ENCODE data around the gene SPTLC1. TPM values are rescaled to one million over a fixed set of nuclear protein-coding genes. Genes with fewer than 3 reads are reported as not detected.
"Not testable (repeated sequence)": the region's sequence is repeated elsewhere in the genome, so short reads cannot be mapped to it uniquely, and the experiment has no call there.

The SPTLC1 gene
- total and polyA plus RNA-seq, 2 experiments from 2014 or later: 54.8 to 100 TPM

DNA sequence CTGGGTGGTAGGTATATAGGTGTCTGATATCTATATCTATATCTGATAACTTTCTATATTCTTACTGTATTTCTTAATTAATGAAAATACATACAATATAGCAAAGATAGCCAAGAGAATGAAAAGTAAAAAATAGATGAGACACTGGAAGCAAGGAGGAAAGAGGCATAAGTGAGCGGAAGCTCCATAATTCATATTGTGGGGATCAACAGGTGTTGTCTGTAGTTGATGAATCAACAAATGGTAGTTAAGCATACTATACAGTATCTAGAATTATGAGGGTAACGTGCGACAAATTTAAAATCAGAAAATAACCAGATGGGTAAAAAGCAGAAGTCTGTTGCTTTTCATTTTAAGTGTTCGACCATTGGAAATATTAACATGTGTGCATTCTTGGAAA is 7.1 kb downstream of the SPTLC1 start:
- no peak overlapping the region for H3K4me3 Mint-ChIP-seq
- ATAC-seq (no peak), DNase-seq (ENCODE audit: low spot score) (no peak)
- Histone ChIP-seq H3K79me2 (replicated peaks; ENCODE audit: insufficient read depth) (peaks cover 47% of the 10 kb centered on the region), H3K36me3 (ENCODE audit: insufficient read depth) (peaks cover 22% of the 10 kb centered on the region; the same call in 1 of the 2 replicates), H2AFZ (no peak overlapping the region), H3K27ac (ENCODE audit: low read depth) (no peak overlapping the region), H3K9me2 (ENCODE audit: insufficient read depth) (no peaks in the 10 kb centered on the region), H3K4me2 (no peak overlapping the region), H3K27me3 (ENCODE audit: insufficient read depth) (no peaks in the 10 kb centered on the region), H4K20me1 (replicated peaks; ENCODE audit: insufficient read depth) (no peaks in the 10 kb centered on the region), H3F3A (replicated peaks; ENCODE audit: low read depth) (no peaks in the 10 kb centered on the region), H3K4me1 (ENCODE audit: insufficient read depth) (no peaks in the 10 kb centered on the region), H3K4me3 (no peak overlapping the region)
- peaks cover 1% of the 10 kb centered on the region for H3K27me3 Mint-ChIP-seq (ENCODE audit: insufficient read depth, low read depth, poor library complexity)
- no peak overlapping the region for H3K27ac Mint-ChIP-seq
- H3K4me1 Mint-ChIP-seq: no peaks in the 10 kb centered on the region; the same call in 2 of the 3 replicates
- H3K36me3 Mint-ChIP-seq (ENCODE audit: low read depth): peaks cover 65% of the 10 kb centered on the region
- peaks cover 8% of the 10 kb centered on the region; the same call in 2 of the 3 replicates for H3K9me3 Mint-ChIP-seq
- TF ChIP-seq ZNF462 (CRISPR knock-in tag; IDR thresholded peaks at IDR 0.05) (no peak), POLR2AphosphoS5 (IDR thresholded peaks at IDR 0.05; ENCODE audit: low read depth) (no peak), ZNF114 (CRISPR knock-in tag; IDR thresholded peaks at IDR 0.05) (no peak), CREB1 (CRISPR knock-in tag; IDR thresholded peaks at IDR 0.05; ENCODE audit: low read depth) (no peak), STAT1 (IDR thresholded peaks at IDR 0.05; ENCODE audit: unreplicated experiment) (no peak), EZH2 (IDR thresholded peaks at IDR 0.05; ENCODE audit: low read depth, unreplicated experiment) (no peak), JUNB (IDR thresholded peaks at IDR 0.05; ENCODE audit: unreplicated experiment) (no peak), NANOG (IDR thresholded peaks at IDR 0.05; ENCODE audit: borderline replicate concordance) (no peak), ZNF331 (CRISPR knock-in tag; IDR thresholded peaks at IDR 0.05; ENCODE audit: low read depth) (no peak)
- TF ChIP-seq, protein P1, sequence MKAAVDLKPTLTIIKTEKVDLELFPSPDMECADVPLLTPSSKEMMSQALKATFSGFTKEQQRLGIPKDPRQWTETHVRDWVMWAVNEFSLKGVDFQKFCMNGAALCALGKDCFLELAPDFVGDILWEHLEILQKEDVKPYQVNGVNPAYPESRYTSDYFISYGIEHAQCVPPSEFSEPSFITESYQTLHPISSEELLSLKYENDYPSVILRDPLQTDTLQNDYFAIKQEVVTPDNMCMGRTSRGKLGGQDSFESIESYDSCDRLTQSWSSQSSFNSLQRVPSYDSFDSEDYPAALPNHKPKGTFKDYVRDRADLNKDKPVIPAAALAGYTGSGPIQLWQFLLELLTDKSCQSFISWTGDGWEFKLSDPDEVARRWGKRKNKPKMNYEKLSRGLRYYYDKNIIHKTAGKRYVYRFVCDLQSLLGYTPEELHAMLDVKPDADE (IDR thresholded peaks at IDR 0.05): no peak
- TF ChIP-seq, protein P2, sequence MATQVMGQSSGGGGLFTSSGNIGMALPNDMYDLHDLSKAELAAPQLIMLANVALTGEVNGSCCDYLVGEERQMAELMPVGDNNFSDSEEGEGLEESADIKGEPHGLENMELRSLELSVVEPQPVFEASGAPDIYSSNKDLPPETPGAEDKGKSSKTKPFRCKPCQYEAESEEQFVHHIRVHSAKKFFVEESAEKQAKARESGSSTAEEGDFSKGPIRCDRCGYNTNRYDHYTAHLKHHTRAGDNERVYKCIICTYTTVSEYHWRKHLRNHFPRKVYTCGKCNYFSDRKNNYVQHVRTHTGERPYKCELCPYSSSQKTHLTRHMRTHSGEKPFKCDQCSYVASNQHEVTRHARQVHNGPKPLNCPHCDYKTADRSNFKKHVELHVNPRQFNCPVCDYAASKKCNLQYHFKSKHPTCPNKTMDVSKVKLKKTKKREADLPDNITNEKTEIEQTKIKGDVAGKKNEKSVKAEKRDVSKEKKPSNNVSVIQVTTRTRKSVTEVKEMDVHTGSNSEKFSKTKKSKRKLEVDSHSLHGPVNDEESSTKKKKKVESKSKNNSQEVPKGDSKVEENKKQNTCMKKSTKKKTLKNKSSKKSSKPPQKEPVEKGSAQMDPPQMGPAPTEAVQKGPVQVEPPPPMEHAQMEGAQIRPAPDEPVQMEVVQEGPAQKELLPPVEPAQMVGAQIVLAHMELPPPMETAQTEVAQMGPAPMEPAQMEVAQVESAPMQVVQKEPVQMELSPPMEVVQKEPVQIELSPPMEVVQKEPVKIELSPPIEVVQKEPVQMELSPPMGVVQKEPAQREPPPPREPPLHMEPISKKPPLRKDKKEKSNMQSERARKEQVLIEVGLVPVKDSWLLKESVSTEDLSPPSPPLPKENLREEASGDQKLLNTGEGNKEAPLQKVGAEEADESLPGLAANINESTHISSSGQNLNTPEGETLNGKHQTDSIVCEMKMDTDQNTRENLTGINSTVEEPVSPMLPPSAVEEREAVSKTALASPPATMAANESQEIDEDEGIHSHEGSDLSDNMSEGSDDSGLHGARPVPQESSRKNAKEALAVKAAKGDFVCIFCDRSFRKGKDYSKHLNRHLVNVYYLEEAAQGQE (IDR thresholded peaks at IDR 0.05; ENCODE audit: unreplicated experiment): no peak

- H3K9me2 ChIP-seq (ENCODE audit: insufficient read depth); H2AFZ ChIP-seq; H3K27ac ChIP-seq (ENCODE audit: low read depth); H3F3A ChIP-seq (replicated peaks; ENCODE audit: low read depth); H3K4me2 ChIP-seq; H3K4me3 Mint-ChIP-seq; H3K27me3 ChIP-seq (ENCODE audit: insufficient read depth); H3K27ac Mint-ChIP-seq; ATAC-seq; H3K4me3 ChIP-seq; DNase-seq (ENCODE audit: low spot score); H4K20me1 ChIP-seq (replicated peaks; ENCODE audit: insufficient read depth); H3K9me3 Mint-ChIP-seq; H3K27me3 Mint-ChIP-seq (ENCODE audit: insufficient read depth, low read depth, poor library complexity): not testable (repeated sequence)
- peaks cover 16% of the 10 kb centered on the region for H3K4me1 ChIP-seq (ENCODE audit: insufficient read depth)
- Mint-ChIP-seq H3K36me3 (ENCODE audit: low read depth) (peaks cover 68% of the 10 kb centered on the region), H3K4me1 (peaks cover 16% of the 10 kb centered on the region)
- peaks cover 18% of the 10 kb centered on the region; the same call in 1 of the 2 replicates for H3K36me3 ChIP-seq (ENCODE audit: insufficient read depth)
- H3K79me2 ChIP-seq (replicated peaks; ENCODE audit: insufficient read depth): peaks cover 39% of the 10 kb centered on the region
These were observed 9.6 kb downstream of the SPTLC1 start for GRCh38 chr9:92105446-92106225.
